SK-N-SH (cell line): ENCODE results near the gene ARHGAP40. TPM values are rescaled to one million over a fixed set of nuclear protein-coding genes. Genes with fewer than 3 reads are reported as not detected.

Experiments
- CTCF ChIA-PET: fragments of 300-600, 350-600 bp; formaldehyde crosslinking; extraction: SDS; loops from one replicate; lab custom pipeline; 2021; lab: Yijun Ruan, JAX
- POLR2A ChIA-PET: fragments of 350-600 bp; sonication (Branson Sonifier 250); formaldehyde crosslinking; extraction: SDS; loops from one replicate; lab custom pipeline; 2020; ENCODE audit warnings: antibody characterized with exemption, inconsistent platforms; lab: Yijun Ruan, JAX
- DNase-seq: peaks from one replicate; pipeline ENCODE4 v3.0.0; 2012
- H2AFZ ChIP-seq: fragments of 200-600 bp; sonication (generic); 2 replicates; pipeline ENCODE4 v1.8.1; 2016; ENCODE audit warnings: antibody characterized with exemption, mild to moderate bottlenecking, low read depth
- H3F3A ChIP-seq: fragments of 200-600 bp; sonication (generic); replicated peaks from 2 replicates; pipeline ENCODE3; 2016; ENCODE audit warnings: antibody characterized with exemption, mild to moderate bottlenecking; ENCODE audit not compliant: insufficient read depth
- H3K27ac ChIP-seq, 2 experiments: fragments of 200-500 bp in 1 of 2; fragments of 200-600 bp in 1 of 2; sonication (Bioruptor generic) in 1 of 2; sonication (generic), shearing (Covaris generic) in 1 of 2; 2 replicates each; pipeline versions ENCODE4 v1.5.1 to v1.6.1; 2014 to 2016; ENCODE audit warnings: low read depth in 2 of 2, inconsistent platforms in 1 of 2, low read length in 1 of 2, mild to moderate bottlenecking in 1 of 2, mixed read lengths in 1 of 2
- H3K27me3 ChIP-seq: fragments of 200-600 bp; sonication (generic), shearing (Covaris generic); 2 replicates; pipeline ENCODE4 v1.6.1; 2016; ENCODE audit warnings: mixed run types; ENCODE audit not compliant: insufficient read depth
- H3K36me3 ChIP-seq, 2 experiments: fragments of 200-500 bp in 1 of 2; fragments of 200-600 bp in 1 of 2; sonication (Bioruptor generic) in 1 of 2; sonication (generic) in 1 of 2; replicated peaks in 1 of 2; 2 replicates each; pipeline versions ENCODE3 to v1.5.1; 2014 to 2016; ENCODE audit warnings: low read length in 1 of 2, mild to moderate bottlenecking in 1 of 2; ENCODE audit not compliant: insufficient read depth in 2 of 2, control insufficient read depth in 1 of 2
- H3K4me1 ChIP-seq, 2 experiments: fragments of 200-500 bp in 1 of 2; fragments of 200-600 bp in 1 of 2; sonication (Bioruptor generic) in 1 of 2; sonication (generic), shearing (Covaris generic) in 1 of 2; 2 replicates each; pipeline versions ENCODE4 v1.5.1 to v1.6.1; 2014 to 2016; ENCODE audit warnings: low read depth in 1 of 2, low read length in 1 of 2, mixed run types in 1 of 2; ENCODE audit not compliant: insufficient read depth in 2 of 2, control insufficient read depth in 1 of 2
- H3K4me2 ChIP-seq: fragments of 200-600 bp; sonication (generic), shearing (Covaris generic); 2 replicates; pipeline ENCODE4 v1.6.1; 2017; ENCODE audit warnings: mixed run types
- H3K4me3 ChIP-seq, 2 experiments: fragments of 200-500 bp in 1 of 2; fragments of 200-600 bp in 1 of 2; sonication (Bioruptor generic) in 1 of 2; sonication (generic), shearing (Covaris generic) in 1 of 2; 2 replicates each; pipeline versions ENCODE4 v1.5.1 to v1.8.1; 2014 to 2016; ENCODE audit warnings: low read depth in 2 of 2, inconsistent platforms in 1 of 2, low read length in 1 of 2, mild to moderate bottlenecking in 1 of 2, mixed read lengths in 1 of 2, moderate library complexity in 1 of 2
- H3K79me2 ChIP-seq: fragments of 200-600 bp; sonication (generic); 2 replicates; pipeline ENCODE4 v1.8.1; 2017; ENCODE audit warnings: mild to moderate bottlenecking; ENCODE audit not compliant: insufficient read depth
- H3K9ac ChIP-seq: fragments of 200-600 bp; sonication (generic); 2 replicates; pipeline ENCODE4 v1.6.1; 2017; ENCODE audit warnings: mixed run types
- H3K9me2 ChIP-seq: fragments of 200-600 bp; sonication (generic); 2 replicates; pipeline ENCODE4 v1.6.1; 2017; ENCODE audit warnings: mixed run types
- H3K9me3 ChIP-seq: fragments of 200-600 bp; sonication (generic); 2 replicates; pipeline ENCODE4 v1.6.1; 2017; ENCODE audit warnings: mixed run types, mild to moderate bottlenecking, moderate library complexity
- H4K20me1 ChIP-seq: fragments of 200-600 bp; sonication (generic); 2 replicates; pipeline ENCODE4 v1.6.1; 2017; ENCODE audit warnings: mild to moderate bottlenecking, mixed run types; ENCODE audit not compliant: insufficient read depth
- EP300 ChIP-seq, 2 experiments: IDR thresholded peaks; 2 replicates each; pipeline versions ENCODE4 v1.4.0 to v1.6.1; 2012; ENCODE audit warnings: borderline replicate concordance in 1 of 2, low read depth in 1 of 2, low read length in 1 of 2
- EZH2phosphoT487 ChIP-seq: fragments of 200-600 bp; sonication (generic); IDR thresholded peaks from 2 replicates; pipeline ENCODE4 v1.6.1; 2017; ENCODE audit warnings: low read depth, mixed run types, mild to moderate bottlenecking, antibody characterized with exemption, moderate library complexity, borderline replicate concordance
- FOXM1 ChIP-seq: IDR thresholded peaks from 2 replicates; pipeline ENCODE4 v1.4.0; 2012; ENCODE audit warnings: low read depth, mild to moderate bottlenecking
- GATA2 ChIP-seq: sonication (generic); formaldehyde crosslinking; IDR thresholded peaks from 2 replicates; pipeline ENCODE4 v1.5.0; 2020; ENCODE audit warnings: mild to moderate bottlenecking, missing genetic modification reagents
- MEF2A ChIP-seq: IDR thresholded peaks from 2 replicates; pipeline ENCODE4 v1.4.0; 2012; ENCODE audit warnings: low read depth, borderline replicate concordance
- MXI1 ChIP-seq: IDR thresholded peaks from 2 replicates; pipeline ENCODE4 v1.6.1; 2012; ENCODE audit warnings: mild to moderate bottlenecking, low read depth, low read length, improper control_type of control experiment
- TCF12 ChIP-seq: IDR thresholded peaks from 2 replicates; pipeline ENCODE4 v1.4.0; 2012
- WGBS: methylation state at CpG from one replicate; pipeline ENCODE4 v1.1.6; 2017; ENCODE audit warnings: low lambda C conversion rate; 5-methylcytosine and 5-hydroxymethylcytosine counted together
- polyA plus RNA-seq, 3 experiments: library from polyadenylated mRNA; depleted of rRNA; stranded (reverse); fragments of >200 nt; gene quantifications; 2 replicates each; pipeline ENCODE4 v1.2.3, GENCODE V29; 2012
- TF ChIP-seq, protein P1 (sequence below): IDR thresholded peaks from 2 replicates; pipeline ENCODE4; 2012
- TF ChIP-seq, protein P2 (sequence below): IDR thresholded peaks from 2 replicates; pipeline ENCODE4 v1.6.1; 2012; ENCODE audit warnings: mild to moderate bottlenecking, low read depth, low read length, moderate library complexity

Gene ARHGAP40
- polyA plus RNA-seq, 1 of the 3 experiments (the other 2 are of a cell fraction) = 0.02 TPM

DNA sequence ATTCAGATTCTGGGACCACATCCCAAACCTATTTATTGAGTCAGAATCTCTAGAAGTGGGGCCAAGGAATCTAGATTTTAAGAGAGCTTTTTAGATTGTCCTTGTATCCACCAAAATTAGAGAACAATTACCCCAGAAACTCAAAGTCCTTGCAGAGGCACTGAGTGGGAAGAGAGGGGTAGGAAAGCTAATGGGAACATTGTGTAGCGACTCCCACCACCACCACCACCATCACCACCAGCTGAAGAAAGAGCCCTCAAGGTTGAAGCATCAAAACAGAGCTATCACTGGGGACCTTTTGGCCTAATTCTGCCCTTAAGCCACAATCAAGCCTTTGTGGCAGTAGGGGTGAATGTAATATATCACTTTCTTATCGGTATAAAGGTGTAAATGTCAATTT lies 83.7 kb downstream of the ARHGAP40 start:
- Histone ChIP-seq H3K36me3 (no peaks in the 10 kb centered on the region), H2AFZ (no peak overlapping the region), H4K20me1 (no peaks in the 10 kb centered on the region), H3K79me2 (no peaks in the 10 kb centered on the region), H3K9me3 (no peaks in the 10 kb centered on the region), H3K4me3 (no peak overlapping the region), H3K9me2 (no peaks in the 10 kb centered on the region), H3K4me2 (no peak overlapping the region), H3K27me3 (no peaks in the 10 kb centered on the region), H3K27ac (no peak overlapping the region), H3K9ac (no peak overlapping the region), H3K4me1 (no peaks in the 10 kb centered on the region), H3F3A (no peaks in the 10 kb centered on the region)
- no peak for TF ChIP-seq EP300 (IDR thresholded peaks at IDR 0.05; ENCODE audit: borderline replicate concordance in 1 of 2, low read depth in 1 of 2, low read length in 1 of 2)
- no peak for TF ChIP-seq MXI1
- TF ChIP-seq, protein P1, sequence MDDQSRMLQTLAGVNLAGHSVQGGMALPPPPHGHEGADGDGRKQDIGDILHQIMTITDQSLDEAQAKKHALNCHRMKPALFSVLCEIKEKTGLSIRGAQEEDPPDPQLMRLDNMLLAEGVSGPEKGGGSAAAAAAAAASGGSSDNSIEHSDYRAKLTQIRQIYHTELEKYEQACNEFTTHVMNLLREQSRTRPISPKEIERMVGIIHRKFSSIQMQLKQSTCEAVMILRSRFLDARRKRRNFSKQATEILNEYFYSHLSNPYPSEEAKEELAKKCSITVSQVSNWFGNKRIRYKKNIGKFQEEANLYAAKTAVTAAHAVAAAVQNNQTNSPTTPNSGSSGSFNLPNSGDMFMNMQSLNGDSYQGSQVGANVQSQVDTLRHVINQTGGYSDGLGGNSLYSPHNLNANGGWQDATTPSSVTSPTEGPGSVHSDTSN = no peak
- no peak for TF ChIP-seq EZH2phosphoT487
- 33% methylated on average over 2 of the region's 2 CpGs for WGBS
- DNase-seq = no peak
- CTCF ChIA-PET = interaction anchor here (0.9 to 1.5 kb wide), 3 partner anchors 21 to 66 kb away, joined by 3 to 7 read pairs (median 3); no protein-coding TSS in a partner anchor
- POLR2A ChIA-PET = no interaction called here

DNA sequence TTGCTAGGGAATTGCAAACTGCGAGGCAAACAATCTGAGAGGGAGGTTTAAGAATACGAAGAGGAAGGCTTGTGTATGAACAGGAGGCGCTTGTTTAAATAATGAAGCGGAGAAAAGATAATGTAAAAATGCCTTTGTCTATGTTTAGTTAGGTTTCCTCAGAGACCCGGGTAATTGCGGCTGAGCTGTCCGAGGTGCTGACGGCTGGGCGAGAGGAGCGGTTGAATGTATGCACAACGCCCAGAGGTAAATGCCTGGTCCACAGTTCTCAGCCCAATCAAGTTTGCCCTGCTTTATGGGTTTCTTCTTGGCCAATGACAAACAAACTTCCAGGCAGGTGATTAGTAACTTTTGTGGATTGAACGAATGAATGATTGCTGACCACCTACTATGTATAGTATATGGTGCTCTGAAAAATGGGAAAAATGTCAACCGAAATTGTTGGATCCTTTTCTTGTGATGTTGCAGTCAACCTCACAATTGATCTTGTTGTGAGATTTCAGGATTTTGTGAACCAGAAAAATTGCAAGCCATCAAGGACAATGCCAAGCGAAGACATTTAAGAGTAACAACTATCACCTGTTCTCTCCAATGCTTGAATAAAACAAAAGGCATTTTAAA lies 84.4 kb downstream of the ARHGAP40 start:
- TF ChIP-seq FOXM1 = no peak
- no peak for TF ChIP-seq MEF2A
- no peak for TF ChIP-seq GATA2
- TF ChIP-seq, protein P2, sequence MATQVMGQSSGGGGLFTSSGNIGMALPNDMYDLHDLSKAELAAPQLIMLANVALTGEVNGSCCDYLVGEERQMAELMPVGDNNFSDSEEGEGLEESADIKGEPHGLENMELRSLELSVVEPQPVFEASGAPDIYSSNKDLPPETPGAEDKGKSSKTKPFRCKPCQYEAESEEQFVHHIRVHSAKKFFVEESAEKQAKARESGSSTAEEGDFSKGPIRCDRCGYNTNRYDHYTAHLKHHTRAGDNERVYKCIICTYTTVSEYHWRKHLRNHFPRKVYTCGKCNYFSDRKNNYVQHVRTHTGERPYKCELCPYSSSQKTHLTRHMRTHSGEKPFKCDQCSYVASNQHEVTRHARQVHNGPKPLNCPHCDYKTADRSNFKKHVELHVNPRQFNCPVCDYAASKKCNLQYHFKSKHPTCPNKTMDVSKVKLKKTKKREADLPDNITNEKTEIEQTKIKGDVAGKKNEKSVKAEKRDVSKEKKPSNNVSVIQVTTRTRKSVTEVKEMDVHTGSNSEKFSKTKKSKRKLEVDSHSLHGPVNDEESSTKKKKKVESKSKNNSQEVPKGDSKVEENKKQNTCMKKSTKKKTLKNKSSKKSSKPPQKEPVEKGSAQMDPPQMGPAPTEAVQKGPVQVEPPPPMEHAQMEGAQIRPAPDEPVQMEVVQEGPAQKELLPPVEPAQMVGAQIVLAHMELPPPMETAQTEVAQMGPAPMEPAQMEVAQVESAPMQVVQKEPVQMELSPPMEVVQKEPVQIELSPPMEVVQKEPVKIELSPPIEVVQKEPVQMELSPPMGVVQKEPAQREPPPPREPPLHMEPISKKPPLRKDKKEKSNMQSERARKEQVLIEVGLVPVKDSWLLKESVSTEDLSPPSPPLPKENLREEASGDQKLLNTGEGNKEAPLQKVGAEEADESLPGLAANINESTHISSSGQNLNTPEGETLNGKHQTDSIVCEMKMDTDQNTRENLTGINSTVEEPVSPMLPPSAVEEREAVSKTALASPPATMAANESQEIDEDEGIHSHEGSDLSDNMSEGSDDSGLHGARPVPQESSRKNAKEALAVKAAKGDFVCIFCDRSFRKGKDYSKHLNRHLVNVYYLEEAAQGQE = peak; percentile 98
- TF ChIP-seq TCF12 = no peak
- H3K9ac ChIP-seq = no peak overlapping the region
- ChIA-PET CTCF (interaction anchor here (0.9 to 1.5 kb wide), 3 partner anchors 20 to 65 kb away, joined by 3 to 7 read pairs (median 3); no protein-coding TSS in a partner anchor), POLR2A (no interaction called here)
- no peaks in the 10 kb centered on the region for H3F3A ChIP-seq
- H3K27me3 ChIP-seq = no peaks in the 10 kb centered on the region
- no peaks in the 10 kb centered on the region for H3K79me2 ChIP-seq
- H4K20me1 ChIP-seq = no peaks in the 10 kb centered on the region
- H2AFZ ChIP-seq = no peak overlapping the region
- H3K4me3 ChIP-seq = no peak overlapping the region
- H3K9me3 ChIP-seq = no peaks in the 10 kb centered on the region
- no peaks in the 10 kb centered on the region for H3K9me2 ChIP-seq
- no peak overlapping the region for H3K4me2 ChIP-seq
- 46% methylated on average over 14 of the region's 14 CpGs for WGBS
- H3K4me1 ChIP-seq = no peaks in the 10 kb centered on the region; a peak in 1 of 4 replicates
- H3K36me3 ChIP-seq = no peaks in the 10 kb centered on the region
- DNase-seq = no peak
- no peak overlapping the region for H3K27ac ChIP-seq
